Heart right ventricle (tissue), 16 donors: ENCODE data around the gene TMEM59L. TPM values are rescaled to one million over a fixed set of nuclear protein-coding genes. Genes with fewer than 3 reads are reported as not detected.

Experiments used
- ATAC-seq, 8 donors: fragments of 200-7000 bp; cut with Tn5 transposase; one replicate each; pipeline ENCODE4 v1.9.1; 2020; ENCODE audit warnings: mild to moderate bottlenecking in 8 of 8, moderate library complexity in 8 of 8, moderate number of reproducible peaks in 1 of 8
- DNase-seq, 2 donors: peaks; one replicate each; pipeline ENCODE4 v3.0.0-alpha.2; 2020
- H3K27ac ChIP-seq, 10 donors: fragments of 200-600 bp; sonication (generic) in 2 of 10; one replicate each; pipeline versions ENCODE4 v1.5.0 to v1.8.0; 2020 to 2022; ENCODE audit warnings: mild to moderate bottlenecking in 3 of 10
- H3K27me3 ChIP-seq, 7 donors: fragments of 200-600 bp; one replicate each; pipeline ENCODE4 v1.8.0; 2021 to 2022; ENCODE audit warnings: mild to moderate bottlenecking in 2 of 7
- H3K36me3 ChIP-seq, 9 donors: fragments of 200-600 bp; sonication (generic) in 1 of 9; one replicate each; pipeline versions ENCODE4 v1.5.0 to v1.8.0; 2020 to 2022; ENCODE audit warnings: mild to moderate bottlenecking in 2 of 9
- H3K4me1 ChIP-seq, 9 donors: fragments of 200-600 bp; sonication (generic) in 1 of 9; one replicate each; pipeline versions ENCODE4 v1.5.0 to v1.8.0; 2020 to 2022; ENCODE audit warnings: mild to moderate bottlenecking in 4 of 9
- H3K4me3 ChIP-seq, 10 donors: fragments of 200-600 bp; sonication (generic) in 2 of 10; one replicate each; pipeline versions ENCODE4 v1.5.0 to v1.8.0; 2020 to 2022; ENCODE audit warnings: mild to moderate bottlenecking in 7 of 10, moderate library complexity in 2 of 10
- H3K9me3 ChIP-seq, 11 donors: fragments of 200-600 bp in 10 of 11; sonication (generic) in 2 of 11; one replicate each; pipeline versions ENCODE4 v1.5.0 to v1.8.0; 2013 to 2022; ENCODE audit warnings: mild to moderate bottlenecking in 2 of 11, control low read depth in 1 of 11, moderate library complexity in 1 of 11
- WGBS, 2 donors: extraction: QIAGEN DNeasy Blood & Tissue Kit; methylation state at CpG; one replicate each; pipeline ENCODE4 v1.1.7; 2013; ENCODE audit warnings: inconsistent platforms in 1 of 2; 5-methylcytosine and 5-hydroxymethylcytosine counted together
- intact Hi-C, 10 donors: fragments of 100-400 bp; cut with DNase I; formaldehyde crosslinking; loops; one replicate each; pipeline versions ENCODE4 v1.11.1 to v1.14.2; 2022
- polyA plus RNA-seq, 2 donors: library from polyadenylated mRNA; stranded (reverse); fragments of 200-250 nt; gene quantifications; one replicate each; pipeline ENCODE4 v1.2.3, GENCODE V29; 2013
- total RNA-seq, 10 donors: library from RNA; stranded (reverse); fragmentation: NEBNext Ultra II Directional in 3 of 10; extraction: Animal tissue kit (Norgen Biotek cat#: 25700) in 3 of 10; gene quantifications; one replicate each; pipeline versions ENCODE4 v1.2.1 to v1.2.4, GENCODE V29; 2021 to 2023
- TF ChIP-seq, protein P1 (sequence below), 9 donors: fragments of 200-600 bp; sonication (generic) in 2 of 9; IDR thresholded peaks; one replicate each; pipeline versions ENCODE4 v1.5.0 to v1.8.0; 2021 to 2022; ENCODE audit warnings: antibody characterized with exemption in 9 of 9, mild to moderate bottlenecking in 5 of 9, moderate library complexity in 1 of 9
- donor health status: Arrhythmogenic right ventricular cardiomyopathy.
- donor health status: ischemic (EF 13 %, LVEDD 7.1; RV severe dilation, severe dysfunction).
- donor health status: healthy with polysubstance abuse.
- donor health status: DM: no; HTN: yes; CAD: no.
- donor health status: DM: no; HTN: no; CAD: no.
- donor health status: ischemic (EF 25% LVEDD 6.9; RV normal size, moderate dysfunction).
- donor health status: ischemic (EF 25% LVEDD 5.7; RV mildly dilated, moderate dysfunction).
- donor health status: healthy.
- donor health status: DM: yes; HTN: yes; CAD: no.
- donor health status: Ischemic cardiomyopathy.
- donor health status: ischemic (EF 35%, LVEDD 5.7; RV mildly dilated, moderate dysfunction).
- donor health status: nonischemic (EF 11% LVEDD 7.7; RV severe dilation, severe dysfunction).
- donor health status: DM: yes; HTN: yes; CAD: no.
- donor health status: PGD.
- donor health status: ischemic (EF 29% LVEDD 5.4; RV normal size, mild dysfunction).
- donor health status: nonischemic (EF 23%, LVEDD 6.1; RV moderate dilation, normal function).

TMEM59L gene
- total and polyA plus RNA-seq, 12 donors: 0.13 to 13.8 (median 1.2) TPM

DNA sequence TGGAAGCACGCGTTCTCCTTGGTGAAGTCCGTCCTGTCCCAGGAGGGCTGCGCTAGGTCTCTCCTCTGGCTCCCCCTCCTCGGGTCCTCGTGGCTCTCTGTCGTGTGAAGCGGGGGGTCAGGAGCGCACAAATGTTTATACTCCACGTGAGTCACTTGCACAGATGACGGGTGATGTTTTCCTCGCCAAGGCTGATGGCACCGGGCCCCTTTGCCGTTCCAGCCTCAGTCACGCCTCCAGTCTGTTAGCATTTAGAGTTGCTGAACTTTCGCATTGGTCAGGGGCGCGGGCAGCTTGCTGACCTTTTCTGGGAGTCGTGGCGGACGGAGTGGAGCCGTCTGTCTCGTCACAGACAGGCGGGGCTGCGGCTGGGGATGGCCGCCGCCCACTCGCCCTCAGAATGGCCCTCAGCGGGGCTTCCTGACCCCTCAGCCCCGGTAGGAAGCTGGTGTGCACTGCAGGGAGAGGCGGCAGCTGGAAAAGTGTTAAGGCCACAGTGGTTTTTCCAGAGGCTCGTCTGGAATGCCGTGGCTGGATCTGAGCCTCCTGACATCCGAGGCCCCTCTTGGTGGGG lies 37.9 kb downstream of the TMEM59L start:
- H3K27me3 ChIP-seq: no peaks in the 10 kb centered on the region
- intact Hi-C loops: loop anchor here in 2 of 10 donors (2.0 to 10.0 kb wide), 2 partner anchors 32 to 206 kb away; partner anchors contain the start of gene CRTC1 (in 1 of the 2)
- H3K4me3 ChIP-seq: peak overlapping the region in 8 of 10 donors; percentile 6 to 40 (median 30)
- ATAC-seq (peak; percentile 46 to 82 (median 74)), DNase-seq (peak; percentile 78 to 84)
- no peaks in the 10 kb centered on the region for H3K9me3 ChIP-seq
- TF ChIP-seq, protein P1, sequence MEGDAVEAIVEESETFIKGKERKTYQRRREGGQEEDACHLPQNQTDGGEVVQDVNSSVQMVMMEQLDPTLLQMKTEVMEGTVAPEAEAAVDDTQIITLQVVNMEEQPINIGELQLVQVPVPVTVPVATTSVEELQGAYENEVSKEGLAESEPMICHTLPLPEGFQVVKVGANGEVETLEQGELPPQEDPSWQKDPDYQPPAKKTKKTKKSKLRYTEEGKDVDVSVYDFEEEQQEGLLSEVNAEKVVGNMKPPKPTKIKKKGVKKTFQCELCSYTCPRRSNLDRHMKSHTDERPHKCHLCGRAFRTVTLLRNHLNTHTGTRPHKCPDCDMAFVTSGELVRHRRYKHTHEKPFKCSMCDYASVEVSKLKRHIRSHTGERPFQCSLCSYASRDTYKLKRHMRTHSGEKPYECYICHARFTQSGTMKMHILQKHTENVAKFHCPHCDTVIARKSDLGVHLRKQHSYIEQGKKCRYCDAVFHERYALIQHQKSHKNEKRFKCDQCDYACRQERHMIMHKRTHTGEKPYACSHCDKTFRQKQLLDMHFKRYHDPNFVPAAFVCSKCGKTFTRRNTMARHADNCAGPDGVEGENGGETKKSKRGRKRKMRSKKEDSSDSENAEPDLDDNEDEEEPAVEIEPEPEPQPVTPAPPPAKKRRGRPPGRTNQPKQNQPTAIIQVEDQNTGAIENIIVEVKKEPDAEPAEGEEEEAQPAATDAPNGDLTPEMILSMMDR (IDR thresholded peaks at IDR 0.05): peak in 1 of 9 donors; percentile 12
- peaks cover 15 to 49% (median 36%) of the 10 kb centered on the region in 9 donors for H3K4me1 ChIP-seq
- H3K27ac ChIP-seq: peak overlapping the region; percentile 70 to 97 (median 88)
- 36 to 46% methylated on average over 34 of the region's 34 CpGs for WGBS, 2 donors
- H3K36me3 ChIP-seq: no peaks in the 10 kb centered on the region

DNA sequence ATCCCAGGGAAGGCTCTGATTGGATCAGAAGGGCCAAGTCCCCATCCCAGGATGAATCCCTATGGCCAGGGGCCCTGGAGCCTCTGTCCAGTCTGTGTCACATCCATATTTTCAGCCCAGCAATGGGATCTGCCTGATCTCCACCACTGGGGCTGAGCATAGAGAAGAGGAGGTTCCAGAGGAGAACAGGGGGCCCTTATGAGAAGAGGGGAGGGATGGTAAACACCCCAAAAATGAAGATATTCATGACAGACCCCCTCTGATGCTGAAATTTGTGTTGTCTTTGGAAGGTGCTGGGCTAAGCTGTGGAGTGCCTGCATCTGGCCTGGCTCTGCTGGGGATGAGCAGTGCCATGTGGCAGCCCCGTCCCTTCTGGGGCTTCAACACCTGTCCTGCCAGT lies 38.6 kb downstream of the TMEM59L start:
- 88 to 100% methylated on average over 1 of the region's 1 CpG for WGBS, 2 donors
- peaks cover 15 to 51% (median 36%) of the 10 kb centered on the region in 9 donors for H3K4me1 ChIP-seq

DNA sequence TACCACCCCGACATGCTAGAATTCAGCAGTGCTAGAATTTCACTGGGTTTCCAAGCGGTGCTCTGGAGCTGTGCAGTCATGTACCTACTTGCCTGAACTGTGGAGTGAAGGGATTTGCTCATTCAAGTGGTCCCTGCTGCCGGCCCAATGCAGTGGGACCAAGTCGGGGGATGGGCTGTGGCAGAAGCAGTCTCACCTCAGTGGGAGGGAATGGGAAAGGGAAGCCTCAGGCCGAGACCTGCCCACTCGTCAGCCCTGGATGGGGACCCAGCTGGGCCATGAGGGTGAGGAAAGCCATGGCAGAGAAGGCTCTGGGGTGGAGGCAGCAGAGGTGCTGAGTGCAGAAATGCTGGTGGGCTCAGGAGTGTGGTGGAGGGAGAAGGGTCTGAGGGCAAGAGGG lies 39.1 kb downstream of the TMEM59L start:
- Histone ChIP-seq H3K4me3 (no peak overlapping the region), H3K4me1 (peaks cover 17 to 55% (median 39%) of the 10 kb centered on the region in 9 donors), H3K9me3 (no peaks in the 10 kb centered on the region), H3K27ac (peak overlapping the region in 6 of 10 donors; percentile 86 to 97 (median 92)), H3K27me3 (no peaks in the 10 kb centered on the region), H3K36me3 (no peaks in the 10 kb centered on the region)
- 87 to 88% methylated on average over 6 of the region's 6 CpGs for WGBS, 2 donors
- TF ChIP-seq, protein P1 (IDR thresholded peaks at IDR 0.05): no peak
- ATAC-seq: no peak
- no peak for DNase-seq
- intact Hi-C loops: loop anchor here in 2 of 10 donors (2.0 to 10.0 kb wide), 2 partner anchors 31 to 207 kb away; partner anchors contain the start of gene CRTC1 (in 1 of the 2)

More for the DNA sequence above, 38.6 kb downstream of the TMEM59L start:
- intact Hi-C loops: loop anchor here in 2 of 10 donors (2.0 to 10.0 kb wide), 2 partner anchors 32 to 206 kb away; partner anchors contain the start of gene CRTC1 (in 1 of the 2)
- Histone ChIP-seq H3K27me3 (no peaks in the 10 kb centered on the region), H3K36me3 (no peaks in the 10 kb centered on the region), H3K9me3 (no peaks in the 10 kb centered on the region), H3K27ac (peak overlapping the region; percentile 70 to 97 (median 88)), H3K4me3 (peak overlapping the region in 1 of 10 donors; percentile 26)
- no peak for DNase-seq
- TF ChIP-seq, protein P1 (IDR thresholded peaks at IDR 0.05): no peak
- ATAC-seq: no peak

DNA sequence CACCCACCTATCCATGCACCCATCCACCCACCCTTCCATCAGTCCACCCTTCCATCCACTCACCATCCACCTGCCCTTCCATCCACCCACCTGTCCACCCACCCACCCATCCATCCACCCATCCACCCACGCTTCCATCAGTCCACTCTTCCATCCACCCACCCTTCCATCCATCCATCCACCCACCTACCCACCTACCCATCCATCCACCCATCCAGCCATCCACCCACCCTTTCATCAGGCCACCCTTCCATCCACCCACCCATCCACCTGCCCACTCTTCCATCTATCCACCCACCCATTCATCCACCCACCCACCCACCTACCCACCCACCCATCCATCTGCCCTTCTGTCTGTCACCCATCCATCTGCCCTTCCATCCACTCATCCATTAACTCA lies 41.2 kb downstream of the TMEM59L start:
- ATAC-seq (no peak), DNase-seq (no peak)
- H3K27me3 ChIP-seq: no peaks in the 10 kb centered on the region
- 100% methylated on average over 1 of the region's 1 CpG for WGBS, 2 donors
- no peaks in the 10 kb centered on the region for H3K36me3 ChIP-seq
- H3K9me3 ChIP-seq: no peaks in the 10 kb centered on the region
- H3K27ac ChIP-seq: no peak overlapping the region
- peaks cover 24 to 63% (median 49%) of the 10 kb centered on the region in 9 donors for H3K4me1 ChIP-seq
- H3K4me3 ChIP-seq: no peak overlapping the region
- TF ChIP-seq, protein P1 (IDR thresholded peaks at IDR 0.05): no peak
- intact Hi-C loops: loop anchor here in 1 of 10 donors (10.0 kb wide), 1 partner anchor 209 kb away; no protein-coding TSS in a partner anchor
